HCT116 (cell line): ENCODE data around the gene PCBP3. TPM values are rescaled to one million over a fixed set of nuclear protein-coding genes. Genes with fewer than 3 reads are reported as not detected.

Source experiments
- ATAC-seq: fragments of 200-7000 bp; cut with Tn5 transposase; 2 replicates; pipeline ENCODE4 v1.9.1; 2020; ENCODE audit warnings: mild to moderate bottlenecking, moderate library complexity
- BruUV-seq: library from RNA; stranded (reverse); fragments of 400-500 nt; replicated peaks from 2 replicates; lab custom pipeline; 2021; lab: Mats Ljungman, UMichigan
- CTCF ChIA-PET: fragments of 300-600 bp; sonication (Branson Sonifier 250); formaldehyde crosslinking; loops from one replicate; lab custom pipeline; 2021; ENCODE audit warnings: antibody characterized with exemption; lab: Charles Lee
- POLR2A ChIA-PET: fragments of 300-600, 350-600 bp; sonication (Branson Sonifier 250); formaldehyde crosslinking; loops from one replicate; lab custom pipeline; 2021; ENCODE audit warnings: antibody characterized with exemption; lab: Charles Lee
- RAD21 ChIA-PET, 2 experiments: fragments of 300-600 bp; sonication (Branson Sonifier 250); formaldehyde crosslinking; loops; one replicate each; lab custom pipeline; 2023; ENCODE audit warnings: low total read pairs in 2 of 2; ENCODE audit not compliant: uncharacterized antibody in 2 of 2, unreplicated experiment in 2 of 2, low non-redundant PET in 1 of 2; lab: Charles Lee
- DNase-seq: peaks from one replicate; pipeline ENCODE4 v3.0.0-alpha.2; 2010; ENCODE audit warnings: low read depth, low spot score
- H2AFZ ChIP-seq: fragments of 200-600 bp; shearing (Covaris generic), sonication (generic); 2 replicates; pipeline ENCODE4 v1.6.1; 2017; ENCODE audit warnings: low read depth, mixed run types, mixed read lengths, antibody characterized with exemption, low read length; ENCODE audit not compliant: poor library complexity, severe bottlenecking
- H3K27ac ChIP-seq: 2 replicates; pipeline ENCODE4 v1.5.1; 2012; ENCODE audit warnings: low read depth, low read length
- H3K27me3 ChIP-seq: fragments of 200-600 bp; sonication (generic); 2 replicates; pipeline ENCODE4 v1.6.1; 2016; ENCODE audit warnings: mixed run types, low read length, mixed read lengths; ENCODE audit not compliant: insufficient read depth
- H3K36me3 ChIP-seq, 2 experiments: fragments of 200-500 bp in 1 of 2; fragments of 200-600 bp in 1 of 2; sonication (Bioruptor generic) in 1 of 2; sonication (generic) in 1 of 2; 2 replicates each; pipeline versions ENCODE4 v1.5.1 to v1.6.1; 2014 to 2016; ENCODE audit warnings: low read length in 2 of 2, inconsistent platforms in 1 of 2, mixed read lengths in 1 of 2, mixed run types in 1 of 2; ENCODE audit not compliant: insufficient read depth in 2 of 2, control insufficient read depth in 1 of 2
- H3K4me1 ChIP-seq, 2 experiments: fragments of 200-600 bp in 1 of 2; sonication (generic) in 1 of 2; 2 replicates each; pipeline versions ENCODE4 v1.5.1 to v1.6.1; 2012 to 2017; ENCODE audit warnings: low read length in 2 of 2, inconsistent platforms in 1 of 2, mild to moderate bottlenecking in 1 of 2, mixed read lengths in 1 of 2, mixed run types in 1 of 2, moderate library complexity in 1 of 2; ENCODE audit not compliant: insufficient read depth in 2 of 2, control insufficient read depth in 1 of 2
- H3K4me2 ChIP-seq: fragments of 200-600 bp; sonication (generic); 2 replicates; pipeline ENCODE4 v1.6.1; 2017; ENCODE audit warnings: mixed run types, low read length, mixed read lengths
- H3K4me3 ChIP-seq, 2 experiments: fragments of 200-600 bp in 1 of 2; sonication (generic) in 1 of 2; replicated peaks in 1 of 2; 2 replicates each; pipeline ENCODE4 v1.5.1; 2011 to 2016; ENCODE audit warnings: low read length in 2 of 2, control low read depth in 1 of 2, low read depth in 1 of 2, mild to moderate bottlenecking in 1 of 2, mixed read lengths in 1 of 2, mixed run types in 1 of 2
- H3K79me2 ChIP-seq: fragments of 200-600 bp; sonication (generic); 2 replicates; pipeline ENCODE4 v1.6.1; 2017; ENCODE audit warnings: mild to moderate bottlenecking, mixed run types, low read length, moderate library complexity, mixed read lengths; ENCODE audit not compliant: insufficient read depth
- H3K9ac ChIP-seq: fragments of 200-600 bp; sonication (generic); 2 replicates; pipeline ENCODE4 v1.6.1; 2016; ENCODE audit warnings: low read length, mixed read lengths
- H3K9me2 ChIP-seq: fragments of 200-600 bp; sonication (generic), shearing (Covaris generic); 2 replicates; pipeline ENCODE4 v1.6.1; 2017; ENCODE audit warnings: mixed run types, mild to moderate bottlenecking, moderate library complexity; ENCODE audit not compliant: insufficient read depth
- H3K9me3 ChIP-seq, 2 experiments: fragments of 200-500 bp in 1 of 2; fragments of 200-600 bp in 1 of 2; sonication (Bioruptor generic) in 1 of 2; sonication (generic) in 1 of 2; 2 replicates each; pipeline ENCODE4 v1.6.1; 2014 to 2017; ENCODE audit warnings: low read length in 2 of 2, mixed read lengths in 2 of 2, inconsistent platforms in 1 of 2, low read depth in 1 of 2, mild to moderate bottlenecking in 1 of 2, mixed run types in 1 of 2, moderate library complexity in 1 of 2; ENCODE audit not compliant: control insufficient read depth in 1 of 2, insufficient read depth in 1 of 2
- H4K20me1 ChIP-seq: fragments of 200-600 bp; sonication (generic), shearing (Covaris generic); 2 replicates; pipeline ENCODE4 v1.6.1; 2017; ENCODE audit warnings: mixed run types, mild to moderate bottlenecking, moderate library complexity; ENCODE audit not compliant: insufficient read depth
- EGR1 ChIP-seq: IDR thresholded peaks from 2 replicates; pipeline ENCODE4 v1.6.1; 2012; ENCODE audit warnings: low read depth
- ELF1 ChIP-seq: IDR thresholded peaks from 2 replicates; pipeline ENCODE4 v1.6.1; 2012; ENCODE audit warnings: low read depth, borderline replicate concordance
- EZH2 ChIP-seq: fragments of 200-600 bp; sonication (generic); IDR thresholded peaks from 2 replicates; pipeline ENCODE4 v1.6.1; 2017; ENCODE audit warnings: antibody characterized with exemption, mixed run types
- JUND ChIP-seq: IDR thresholded peaks from 2 replicates; pipeline ENCODE4 v1.6.1; 2012
- POLR2A ChIP-seq: IDR thresholded peaks from 2 replicates; pipeline ENCODE4 v1.7.0; 2011; ENCODE audit warnings: borderline replicate concordance; ENCODE audit not compliant: insufficient read depth, insufficient read length; ENCODE audit errors: extremely low read depth
- RAD21 ChIP-seq: IDR thresholded peaks from 2 replicates; pipeline ENCODE4 v1.6.1; 2012; ENCODE audit warnings: low read depth, mild to moderate bottlenecking
- SIN3A ChIP-seq: IDR thresholded peaks from 2 replicates; pipeline ENCODE4 v1.6.1; 2012; ENCODE audit warnings: low read depth
- YY1 ChIP-seq: IDR thresholded peaks from 2 replicates; pipeline ENCODE4 v1.6.1; 2011; ENCODE audit warnings: low read length, low read depth, moderate library complexity, mild to moderate bottlenecking; ENCODE audit not compliant: insufficient replicate concordance; ENCODE audit errors: extremely low read depth
- ZNF274 ChIP-seq: fragments of 200-500 bp; sonication (Bioruptor generic); IDR thresholded peaks from 2 replicates; pipeline ENCODE4 v1.6.1; 2014; ENCODE audit warnings: mild to moderate bottlenecking, low read depth, low read length, inconsistent platforms
- intact Hi-C: fragments of 100-400 bp; cut with micrococcal nuclease; formaldehyde crosslinking; loops from 2 replicates; pipeline ENCODE4 v1.10.0; 2022
- total RNA-seq: library from RNA; stranded (reverse); gene quantifications from one replicate; pipeline ENCODE4 v1.2.1, GENCODE V29; 2021; ENCODE audit not compliant: unreplicated experiment
- TF ChIP-seq, protein P1 (sequence below): IDR thresholded peaks from 2 replicates; pipeline ENCODE4 v1.6.1; 2011; ENCODE audit warnings: mild to moderate bottlenecking, low read length, moderate library complexity; ENCODE audit not compliant: insufficient replicate concordance; ENCODE audit errors: extremely low read depth
- TF ChIP-seq, protein P2 (sequence below): IDR thresholded peaks from 2 replicates; pipeline ENCODE4 v1.6.1; 2012
- TF ChIP-seq, protein P3 (sequence below), 3 experiments: fragments of 200-600 bp in 1 of 3; sonication (generic) in 1 of 3; IDR thresholded peaks in 2 of 3; conservative IDR thresholded peaks in 1 of 3; 2 replicates each; pipeline ENCODE4 v1.5.1; 2012 to 2017; ENCODE audit warnings: low read depth in 2 of 3, low read length in 2 of 3, antibody characterized with exemption in 1 of 3, borderline replicate concordance in 1 of 3, control low read depth in 1 of 3, mild to moderate bottlenecking in 1 of 3, mixed read lengths in 1 of 3, mixed run types in 1 of 3, moderate library complexity in 1 of 3; ENCODE audit not compliant: insufficient read depth in 1 of 3
- TF ChIP-seq, protein P4 (sequence below): IDR thresholded peaks from 2 replicates; pipeline ENCODE4 v1.6.1; 2012

PCBP3 gene
- total RNA-seq, 1 experiment from 2014 or later = 3.1 TPM

DNA sequence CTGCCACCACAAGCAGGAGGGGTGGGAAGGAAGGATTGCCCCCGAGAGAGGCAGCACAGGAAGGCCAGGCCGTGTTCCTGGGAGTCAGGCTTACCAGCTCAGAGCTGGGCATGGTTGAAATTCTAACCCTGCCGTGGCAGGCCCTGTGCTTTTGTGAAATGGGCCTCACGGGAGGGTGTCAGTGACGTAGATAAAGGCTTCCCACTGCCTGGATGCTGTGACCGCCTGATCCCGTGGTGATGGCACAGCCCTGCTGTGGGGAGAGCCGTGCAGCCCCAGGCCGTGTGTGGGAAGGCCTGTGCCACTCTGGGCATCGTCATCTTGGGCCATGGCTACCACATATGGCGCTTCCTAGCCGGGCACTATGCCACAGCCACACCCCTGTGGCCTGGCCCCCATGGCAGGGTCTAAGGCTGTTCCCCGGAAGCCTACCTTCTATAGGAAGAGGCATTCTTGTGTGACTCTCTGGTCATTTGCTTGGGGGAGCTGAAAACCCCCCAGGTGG is 161.3 kb downstream of the PCBP3 start:
- no peaks in the 10 kb centered on the region for H3K27me3 ChIP-seq
- no peak for ATAC-seq
- RAD21 ChIA-PET = no interaction called here
- no peak overlapping the region for H3K9ac ChIP-seq
- no peak overlapping the region for H3K27ac ChIP-seq
- no peaks in the 10 kb centered on the region for H3K9me2 ChIP-seq
- H3K4me1 ChIP-seq = no peaks in the 10 kb centered on the region
- H4K20me1 ChIP-seq = no peaks in the 10 kb centered on the region
- intact Hi-C loops = no loop called here
- TF ChIP-seq ZNF274 = no peak
- no peak for TF ChIP-seq RAD21
- TF ChIP-seq ELF1 = no peak
- TF ChIP-seq, protein P1, sequence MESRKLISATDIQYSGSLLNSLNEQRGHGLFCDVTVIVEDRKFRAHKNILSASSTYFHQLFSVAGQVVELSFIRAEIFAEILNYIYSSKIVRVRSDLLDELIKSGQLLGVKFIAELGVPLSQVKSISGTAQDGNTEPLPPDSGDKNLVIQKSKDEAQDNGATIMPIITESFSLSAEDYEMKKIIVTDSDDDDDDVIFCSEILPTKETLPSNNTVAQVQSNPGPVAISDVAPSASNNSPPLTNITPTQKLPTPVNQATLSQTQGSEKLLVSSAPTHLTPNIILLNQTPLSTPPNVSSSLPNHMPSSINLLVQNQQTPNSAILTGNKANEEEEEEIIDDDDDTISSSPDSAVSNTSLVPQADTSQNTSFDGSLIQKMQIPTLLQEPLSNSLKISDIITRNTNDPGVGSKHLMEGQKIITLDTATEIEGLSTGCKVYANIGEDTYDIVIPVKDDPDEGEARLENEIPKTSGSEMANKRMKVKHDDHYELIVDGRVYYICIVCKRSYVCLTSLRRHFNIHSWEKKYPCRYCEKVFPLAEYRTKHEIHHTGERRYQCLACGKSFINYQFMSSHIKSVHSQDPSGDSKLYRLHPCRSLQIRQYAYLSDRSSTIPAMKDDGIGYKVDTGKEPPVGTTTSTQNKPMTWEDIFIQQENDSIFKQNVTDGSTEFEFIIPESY = no peak
- no peak for TF ChIP-seq YY1
- TF ChIP-seq EGR1 = no peak
- no peak for TF ChIP-seq EZH2
- TF ChIP-seq JUND = no peak
- TF ChIP-seq, protein P2, sequence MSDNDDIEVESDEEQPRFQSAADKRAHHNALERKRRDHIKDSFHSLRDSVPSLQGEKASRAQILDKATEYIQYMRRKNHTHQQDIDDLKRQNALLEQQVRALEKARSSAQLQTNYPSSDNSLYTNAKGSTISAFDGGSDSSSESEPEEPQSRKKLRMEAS = no peak
- no peak for TF ChIP-seq POLR2A
- TF ChIP-seq SIN3A = no peak
- TF ChIP-seq, protein P3, sequence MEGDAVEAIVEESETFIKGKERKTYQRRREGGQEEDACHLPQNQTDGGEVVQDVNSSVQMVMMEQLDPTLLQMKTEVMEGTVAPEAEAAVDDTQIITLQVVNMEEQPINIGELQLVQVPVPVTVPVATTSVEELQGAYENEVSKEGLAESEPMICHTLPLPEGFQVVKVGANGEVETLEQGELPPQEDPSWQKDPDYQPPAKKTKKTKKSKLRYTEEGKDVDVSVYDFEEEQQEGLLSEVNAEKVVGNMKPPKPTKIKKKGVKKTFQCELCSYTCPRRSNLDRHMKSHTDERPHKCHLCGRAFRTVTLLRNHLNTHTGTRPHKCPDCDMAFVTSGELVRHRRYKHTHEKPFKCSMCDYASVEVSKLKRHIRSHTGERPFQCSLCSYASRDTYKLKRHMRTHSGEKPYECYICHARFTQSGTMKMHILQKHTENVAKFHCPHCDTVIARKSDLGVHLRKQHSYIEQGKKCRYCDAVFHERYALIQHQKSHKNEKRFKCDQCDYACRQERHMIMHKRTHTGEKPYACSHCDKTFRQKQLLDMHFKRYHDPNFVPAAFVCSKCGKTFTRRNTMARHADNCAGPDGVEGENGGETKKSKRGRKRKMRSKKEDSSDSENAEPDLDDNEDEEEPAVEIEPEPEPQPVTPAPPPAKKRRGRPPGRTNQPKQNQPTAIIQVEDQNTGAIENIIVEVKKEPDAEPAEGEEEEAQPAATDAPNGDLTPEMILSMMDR (IDR thresholded peaks at IDR 0.05 in 2 of 3, conservative IDR thresholded peaks at IDR 0.05 in 1 of 3; ENCODE audit: borderline replicate concordance in 1 of 3, insufficient read depth in 1 of 3, low read depth in 2 of 3, low read length in 2 of 3) = no peak
- TF ChIP-seq, protein P4, sequence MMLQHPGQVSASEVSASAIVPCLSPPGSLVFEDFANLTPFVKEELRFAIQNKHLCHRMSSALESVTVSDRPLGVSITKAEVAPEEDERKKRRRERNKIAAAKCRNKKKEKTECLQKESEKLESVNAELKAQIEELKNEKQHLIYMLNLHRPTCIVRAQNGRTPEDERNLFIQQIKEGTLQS = no peak
- TF ChIP-seq, all 23 proteins: peak for 0
- H3K4me3 ChIP-seq = no peak overlapping the region
- DNase-seq = no peak
- no peaks in the 10 kb centered on the region for H3K79me2 ChIP-seq
- no peaks in the 10 kb centered on the region for H3K9me3 ChIP-seq
- BruUV-seq = no TSS peak
- ChIA-PET CTCF (no interaction called here), POLR2A (no interaction called here)
- H3K4me2 ChIP-seq = no peak overlapping the region
- no peak overlapping the region for H2AFZ ChIP-seq
- no peaks in the 10 kb centered on the region for H3K36me3 ChIP-seq
